Measurements from ENCODE around the gene SFMBT2.

SFMBT2 gene

GRCh38 chr10:7425691-7426090 is 14.9 kb upstream of the SFMBT2 start:
- DNase-seq (ENCODE audit: low read depth) = no peak

GRCh38 chr10:7424919-7425318 is 14.1 kb upstream of the SFMBT2 start:
- DNase-seq (ENCODE audit: low read depth) = no peak

- no peak for DNase-seq (ENCODE audit: low read depth)
Measured at GRCh38 chr10:7424315-7424714, 13.5 kb upstream of the SFMBT2 start.

GRCh38 chr10:7423521-7423920 is 12.7 kb upstream of the SFMBT2 start:
- DNase-seq (ENCODE audit: low read depth) = no peak

GRCh38 chr10:7421526-7421925 is 10.7 kb upstream of the SFMBT2 start:
- DNase-seq (ENCODE audit: low read depth) = no peak

- DNase-seq (ENCODE audit: low read depth) = no peak
Measured at GRCh38 chr10:7419998-7420397, 9.2 kb upstream of the SFMBT2 start.

- DNase-seq (ENCODE audit: low read depth) = no peak
Measured at GRCh38 chr10:7417807-7418206, 7.0 kb upstream of the SFMBT2 start.

- DNase-seq (ENCODE audit: low read depth) = no peak
Measured at GRCh38 chr10:7417103-7417623, 6.3 kb upstream of the SFMBT2 start.

- DNase-seq (ENCODE audit: low read depth) = no peak
Measured at GRCh38 chr10:7414766-7415165, 3.9 kb upstream of the SFMBT2 start.

- no peak for DNase-seq (ENCODE audit: low read depth)
Measured at GRCh38 chr10:7412928-7413282, 2.1 kb upstream of the SFMBT2 start.

- DNase-seq (ENCODE audit: low read depth) = no peak
Measured at GRCh38 chr10:7412237-7412927, 1.5 kb upstream of the SFMBT2 start.

GRCh38 chr10:7411671-7412128 is 866 bp upstream of the SFMBT2 start:
- no peak for DNase-seq (ENCODE audit: low read depth)

GRCh38 chr10:7410301-7410861 is 453 bp downstream of the SFMBT2 start:
- DNase-seq (ENCODE audit: low read depth) = no peak

- DNase-seq (ENCODE audit: low read depth) = no peak
Measured at GRCh38 chr10:7409732-7410168, 1.1 kb downstream of the SFMBT2 start.

GRCh38 chr10:7409045-7409731 is 1.6 kb downstream of the SFMBT2 start:
- no peak for DNase-seq (ENCODE audit: low read depth)

GRCh38 chr10:7408291-7409044 is 2.4 kb downstream of the SFMBT2 start:
- DNase-seq (ENCODE audit: low read depth) = no peak

- no peak for DNase-seq (ENCODE audit: low read depth)
Measured at GRCh38 chr10:7407368-7408290, 3.2 kb downstream of the SFMBT2 start.

GRCh38 chr10:7406712-7407333 is 4.0 kb downstream of the SFMBT2 start:
- DNase-seq (ENCODE audit: low read depth) = no peak

GRCh38 chr10:7405637-7406036 is 5.2 kb downstream of the SFMBT2 start:
- DNase-seq (ENCODE audit: low read depth) = no peak

GRCh38 chr10:7403620-7404019 is 7.2 kb downstream of the SFMBT2 start:
- no peak for DNase-seq (ENCODE audit: low read depth)

GRCh38 chr10:7401782-7402181 is 9.1 kb downstream of the SFMBT2 start:
- DNase-seq (ENCODE audit: low read depth) = no peak

All from CMK (cell line).